HG03342 (cell line): ENCODE results near the gene ZNF398.
"Not testable (repeated sequence)": the region's sequence is repeated elsewhere in the genome, so short reads cannot be mapped to it uniquely, and the experiment has no call there.

ENCODE experiments used
- ATAC-seq: cut with Tn5 transposase; IDR thresholded peaks from one replicate; pipeline ENCODE4 v1.9.1; 2021; ENCODE audit warnings: mild to moderate bottlenecking, moderate library complexity; ENCODE audit not compliant: unreplicated experiment

The ZNF398 gene

GRCh38 chr7:149223761-149224160, 76.5 kb downstream of the ZNF398 start:
- ATAC-seq, result no peak

DNA sequence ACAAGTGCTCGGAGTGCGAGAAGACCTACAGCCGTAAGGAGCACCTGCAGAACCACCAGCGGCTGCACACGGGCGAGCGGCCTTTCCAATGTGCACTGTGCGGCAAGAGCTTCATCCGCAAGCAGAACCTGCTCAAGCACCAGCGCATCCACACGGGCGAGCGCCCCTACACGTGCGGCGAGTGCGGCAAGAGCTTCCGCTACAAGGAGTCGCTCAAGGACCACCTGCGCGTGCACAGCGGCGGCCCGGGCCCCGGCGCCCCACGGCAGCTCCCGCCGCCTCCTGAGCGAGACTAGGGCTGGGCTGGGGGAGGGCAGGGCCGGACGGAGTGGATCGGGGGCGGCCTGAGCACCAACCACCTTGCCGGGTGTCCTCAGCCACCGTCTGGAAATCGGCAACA, 77.1 kb downstream of the ZNF398 start:
- ATAC-seq, result no peak

DNA sequence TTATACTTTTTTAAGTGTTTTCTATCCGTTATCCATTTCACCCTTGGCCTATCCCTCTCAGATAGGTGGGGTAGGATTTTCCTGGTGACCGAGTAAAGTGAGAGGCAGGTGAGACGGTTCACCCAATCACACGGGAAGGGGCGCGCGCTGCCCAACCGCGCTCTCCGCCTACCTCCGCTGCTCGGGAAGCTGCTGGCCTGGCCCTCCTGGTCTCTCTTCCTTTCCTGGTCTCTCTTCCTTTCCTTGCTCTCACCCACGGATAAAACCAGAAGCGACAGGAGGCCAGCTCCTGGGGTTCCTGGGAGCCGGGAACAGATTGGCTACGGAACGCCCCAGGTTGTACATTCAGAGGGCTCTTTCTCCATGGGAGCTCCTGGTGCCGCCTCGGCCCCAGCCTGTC, 77.9 kb downstream of the ZNF398 start:
- no peak for ATAC-seq

- no peak for ATAC-seq
These were observed 78.4 kb downstream of the ZNF398 start for GRCh38 chr7:149225656-149226055.

DNA sequence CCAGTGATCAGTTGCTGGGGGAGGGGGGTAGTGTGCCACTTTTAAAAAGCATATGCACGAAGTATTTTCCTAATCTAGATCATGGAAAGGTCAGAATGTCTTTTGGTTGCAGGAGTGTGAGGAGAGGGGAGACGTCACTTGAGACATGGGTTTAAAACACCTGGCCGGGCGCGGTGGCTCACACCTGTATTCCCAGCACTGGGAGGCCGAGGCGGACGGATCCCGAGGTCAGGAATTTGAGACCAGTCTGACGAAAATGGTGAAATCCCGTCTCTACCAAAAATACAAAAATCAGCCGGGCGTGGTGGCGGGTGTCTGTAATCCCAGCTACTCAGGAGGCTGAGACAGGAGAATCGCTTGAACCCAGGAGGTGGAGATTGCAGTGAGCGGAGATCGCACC, 79.1 kb downstream of the ZNF398 start:
- not testable (repeated sequence) for ATAC-seq

- ATAC-seq, result no peak
These were observed 79.7 kb downstream of the ZNF398 start for GRCh38 chr7:149226840-149227494.

GRCh38 chr7:149228831-149229471, 81.7 kb downstream of the ZNF398 start:
- no peak for ATAC-seq

DNA sequence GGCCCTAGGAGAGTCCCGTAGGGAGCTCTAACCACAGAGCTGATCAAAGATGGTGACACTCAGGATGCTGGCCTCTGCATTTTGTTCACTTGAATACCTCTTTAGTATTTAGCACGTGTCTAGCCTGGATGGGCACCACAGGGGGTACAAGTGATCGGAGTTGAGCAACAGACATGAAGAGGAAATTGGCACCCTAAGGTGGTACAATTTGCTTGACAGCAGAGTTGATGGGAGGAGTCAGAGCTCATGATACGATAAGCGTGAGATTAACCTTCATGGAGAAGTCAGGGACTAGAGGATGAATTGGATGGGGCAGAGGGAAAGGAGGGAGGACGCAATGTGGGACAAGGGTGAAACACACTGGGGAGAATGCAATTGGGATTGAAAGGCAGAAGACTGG, 82.3 kb downstream of the ZNF398 start:
- ATAC-seq, result no peak

GRCh38 chr7:149232362-149232761, 85.1 kb downstream of the ZNF398 start:
- no peak for ATAC-seq
